EL (cell line): Measurements from ENCODE around the gene ADGRV1.
"Not testable (repeated sequence)": the region's sequence is repeated elsewhere in the genome, so short reads cannot be mapped to it uniquely, and the experiment has no call there.

Experiments
- DNase-seq: peaks from one replicate; pipeline ENCODE4 v3.0.0-alpha.2; 2016

ADGRV1 gene

GRCh38 chr5:90830058-90830457, 271.5 kb downstream of the ADGRV1 start:
- no peak for DNase-seq

- no peak for DNase-seq
Observed at GRCh38 chr5:90833753-90834152, 275.2 kb downstream of the ADGRV1 start.

GRCh38 chr5:90834711-90835110, 276.1 kb downstream of the ADGRV1 start:
- DNase-seq = no peak

- no peak for DNase-seq
Observed at GRCh38 chr5:90843443-90843842, 284.8 kb downstream of the ADGRV1 start.

- DNase-seq = no peak
Observed at GRCh38 chr5:90844931-90845330, 286.3 kb downstream of the ADGRV1 start.

- DNase-seq = no peak
Observed at GRCh38 chr5:90845723-90846554, 287.3 kb downstream of the ADGRV1 start.

GRCh38 chr5:90847606-90848005, 289.0 kb downstream of the ADGRV1 start:
- not testable (repeated sequence) for DNase-seq

- DNase-seq = no peak
Observed at GRCh38 chr5:90849939-90850338, 291.3 kb downstream of the ADGRV1 start.

- DNase-seq = no peak
Observed at GRCh38 chr5:90852531-90852930, 293.9 kb downstream of the ADGRV1 start.

- no peak for DNase-seq
Observed at GRCh38 chr5:90853750-90854149, 295.2 kb downstream of the ADGRV1 start.

- DNase-seq = no peak
Observed at GRCh38 chr5:90854169-90854568, 295.6 kb downstream of the ADGRV1 start.

GRCh38 chr5:90855296-90856010, 296.9 kb downstream of the ADGRV1 start:
- no peak for DNase-seq

- DNase-seq = no peak
Observed at GRCh38 chr5:90861843-90862586, 303.4 kb downstream of the ADGRV1 start.

- DNase-seq = no peak
Observed at GRCh38 chr5:90865180-90865579, 306.6 kb downstream of the ADGRV1 start.

- peak; percentile 16 for DNase-seq
Observed at GRCh38 chr5:90866333-90866732, 307.7 kb downstream of the ADGRV1 start.

GRCh38 chr5:90866915-90867731, 308.5 kb downstream of the ADGRV1 start:
- DNase-seq = peak; percentile 3

- no peak for DNase-seq
Observed at GRCh38 chr5:90868799-90869198, 310.2 kb downstream of the ADGRV1 start.

GRCh38 chr5:90871391-90871991, 312.9 kb downstream of the ADGRV1 start:
- no peak for DNase-seq

- no peak for DNase-seq
Observed at GRCh38 chr5:90873033-90873517, 314.5 kb downstream of the ADGRV1 start.

GRCh38 chr5:90874066-90874465, 315.5 kb downstream of the ADGRV1 start:
- no peak for DNase-seq

GRCh38 chr5:90875456-90875855, 316.9 kb downstream of the ADGRV1 start:
- no peak for DNase-seq

- no peak for DNase-seq
Observed at GRCh38 chr5:90876366-90876765, 317.8 kb downstream of the ADGRV1 start.
